K562 (cell line): Measurements from ENCODE around the gene NIPAL3. TPM values are rescaled to one million over a fixed set of nuclear protein-coding genes. Genes with fewer than 3 reads are reported as not detected.
A peak's percentile ranks its signal among the peaks of the same experiment; 100 is the strongest.

Experiments used
- ATAC-seq: fragments of 200-7000 bp; cut with Tn5 transposase; 3 replicates; pipeline ENCODE4 v1.9.1; 2020; ENCODE audit warnings: moderate library complexity
- BruUV-seq: library from RNA; stranded (reverse); fragments of 400-500 nt; replicated peaks from 2 replicates; lab custom pipeline; 2021; lab: Mats Ljungman, UMichigan
- CTCF ChIA-PET: fragments of 300-600 bp; formaldehyde crosslinking; extraction: SDS; loops from one replicate; lab custom pipeline; 2021; ENCODE audit warnings: low intra/inter-chr PET ratio; lab: Yijun Ruan, JAX
- POLR2A ChIA-PET: fragments of 300-600, 350-650 bp; sonication (Branson Sonifier 250); formaldehyde crosslinking; extraction: SDS; loops from one replicate; lab custom pipeline; 2021; ENCODE audit warnings: antibody characterized with exemption, inconsistent platforms; lab: Yijun Ruan, JAX
- DNase-seq, 4 experiments: peaks; one replicate each; pipeline versions ENCODE4 v3.0.0 to v3.0.0-alpha.2; 2011 to 2018; ENCODE audit warnings: low spot score in 3 of 4, mixed read lengths in 3 of 4; ENCODE audit errors: extremely low read depth in 1 of 4
- FAIRE-seq: peaks from 2 replicates; lab custom pipeline; 2011; peaks lifted over from hg19 to GRCh38; lab: Jason Lieb, UNC
- H2AFZ ChIP-seq: 2 replicates; pipeline ENCODE4 v1.6.0; 2011; ENCODE audit warnings: low read depth, low read length, control low read depth, inconsistent platforms
- H3K27ac ChIP-seq: fragments of 200-600 bp; 3 replicates; pipeline ENCODE4 v1.8.0; 2011; ENCODE audit warnings: low read depth, mild to moderate bottlenecking, control low read depth, inconsistent platforms, low read length, moderate library complexity, mixed read lengths; ENCODE audit errors: extremely low read depth
- H3K27me3 ChIP-seq, 2 experiments: fragments of 300-600 bp in 1 of 2; 2 replicates in 1 of 2; 3 replicates in 1 of 2; pipeline versions ENCODE4 v1.6.0 to v1.8.0; 2011; ENCODE audit warnings: inconsistent platforms in 2 of 2, low read length in 2 of 2, mild to moderate bottlenecking in 1 of 2, mixed read lengths in 1 of 2, moderate library complexity in 1 of 2; ENCODE audit not compliant: control insufficient read depth in 2 of 2, insufficient read depth in 2 of 2
- H3K36me3 ChIP-seq: fragments of 300-600 bp; 3 replicates; pipeline ENCODE4 v1.8.0; 2011; ENCODE audit warnings: mild to moderate bottlenecking, low read length, inconsistent platforms; ENCODE audit not compliant: control insufficient read depth, insufficient read depth
- H3K4me1 ChIP-seq, 2 experiments: fragments of 200-600 bp in 1 of 2; replicated peaks in 1 of 2; 2 replicates in 1 of 2; 3 replicates in 1 of 2; pipeline versions ENCODE4 v1.5.1 to v1.8.0; 2011; ENCODE audit warnings: inconsistent platforms in 2 of 2, low read length in 2 of 2, mild to moderate bottlenecking in 1 of 2, mixed read lengths in 1 of 2, moderate library complexity in 1 of 2; ENCODE audit not compliant: control insufficient read depth in 2 of 2, insufficient read depth in 2 of 2
- H3K4me2 ChIP-seq: 2 replicates; pipeline ENCODE4 v1.6.1; 2011; ENCODE audit warnings: low read length, control low read depth, inconsistent platforms, mixed read lengths; ENCODE audit not compliant: insufficient read depth
- H3K4me3 ChIP-seq: fragments of 200-600 bp; sonication (generic), shearing (Covaris generic); 2 replicates; pipeline ENCODE4 v1.5.1; 2016; ENCODE audit warnings: control low read depth, inconsistent platforms
- H3K79me2 ChIP-seq: fragments of 200-600 bp; 3 replicates; pipeline ENCODE4 v1.8.0; 2011; ENCODE audit warnings: low read length, inconsistent platforms; ENCODE audit not compliant: control insufficient read depth, insufficient read depth
- H3K9ac ChIP-seq, 2 experiments: 2 replicates each; pipeline versions ENCODE4 v1.6.0 to v1.6.1; 2011; ENCODE audit warnings: low read depth in 2 of 2, low read length in 2 of 2, control low read depth in 1 of 2, inconsistent platforms in 1 of 2, mild to moderate bottlenecking in 1 of 2, mixed read lengths in 1 of 2; ENCODE audit not compliant: insufficient read depth in 1 of 2
- H3K9me1 ChIP-seq: one replicate; pipeline ENCODE4 v1.6.0; 2011; ENCODE audit warnings: inconsistent platforms, mild to moderate bottlenecking, low read length, moderate library complexity; ENCODE audit not compliant: control insufficient read depth, insufficient read depth
- H3K9me3 ChIP-seq: replicated peaks from 2 replicates; pipeline ENCODE4 v1.5.1; 2011; ENCODE audit warnings: low read depth, low read length, inconsistent platforms; ENCODE audit not compliant: control insufficient read depth, insufficient read depth
- H4K20me1 ChIP-seq: replicated peaks from 2 replicates; pipeline ENCODE4 v1.6.1; 2011; ENCODE audit warnings: low read length, inconsistent platforms, mixed read lengths; ENCODE audit not compliant: control insufficient read depth, insufficient read depth
- ADNP ChIP-seq: fragments of 200-800 bp; sonication (Bioruptor generic); IDR thresholded peaks from 2 replicates; pipeline ENCODE4 v1.6.1; 2016; ENCODE audit warnings: missing genetic modification characterization, missing compliant biosample characterization
- BRF1 ChIP-seq: IDR thresholded peaks from 3 replicates; pipeline ENCODE4 v1.6.1; 2011; ENCODE audit warnings: borderline replicate concordance, mild to moderate bottlenecking; ENCODE audit not compliant: insufficient read length; ENCODE audit errors: extremely low read depth
- EGR1 ChIP-seq: fragments of 450-650 bp; conservative IDR thresholded peaks from 2 replicates; pipeline ENCODE4 v1.6.1; 2017; ENCODE audit warnings: mild to moderate bottlenecking
- LARP7 ChIP-seq: fragments of 450-650 bp; IDR thresholded peaks from 2 replicates; pipeline ENCODE4 v1.6.1; 2016
- MTA1 ChIP-seq: fragments of 450-650 bp; IDR thresholded peaks from 2 replicates; pipeline ENCODE4 v1.6.1; 2017; ENCODE audit warnings: borderline replicate concordance
- NFE2 ChIP-seq: IDR thresholded peaks from 2 replicates; pipeline ENCODE4 v1.6.1; 2014; ENCODE audit warnings: antibody characterized with exemption, low read depth
- NR1H2 ChIP-seq: sonication (generic); formaldehyde crosslinking; IDR thresholded peaks from 2 replicates; pipeline ENCODE4 v1.4.0; 2020; ENCODE audit warnings: mild to moderate bottlenecking, missing genetic modification reagents
- NR4A1 ChIP-seq, 2 experiments: fragments of 250-450 bp in 1 of 2; fragments of 450-650 bp in 1 of 2; sonication (Bioruptor Pico) in 1 of 2; IDR thresholded peaks; 2 replicates each; pipeline versions ENCODE4 v1.4.0 to v1.6.1; 2016 to 2020; ENCODE audit warnings: mild to moderate bottlenecking in 2 of 2, missing compliant biosample characterization in 1 of 2, missing genetic modification characterization in 1 of 2, moderate library complexity in 1 of 2
- PHF21A ChIP-seq: fragments of 450-650 bp; IDR thresholded peaks from 2 replicates; pipeline ENCODE4 v1.6.1; 2017; ENCODE audit warnings: low read depth, borderline replicate concordance
- SMC3 ChIP-seq: conservative IDR thresholded peaks from 2 replicates; pipeline ENCODE4 v1.6.1; 2011; ENCODE audit warnings: low read depth, low read length, improper control_type of control experiment; ENCODE audit not compliant: insufficient read depth
- TRIM24 ChIP-seq, 2 experiments: fragments of 450-650 bp; IDR thresholded peaks; 2 replicates each; pipeline ENCODE4 v1.6.1; 2016
- WHSC1 ChIP-seq: IDR thresholded peaks from one replicate; pipeline ENCODE4 v1.6.1; 2012; ENCODE audit warnings: low read length, control low read depth, inconsistent platforms
- ZKSCAN1 ChIP-seq: fragments of 150-350 bp; IDR thresholded peaks from 2 replicates; pipeline ENCODE4 v1.6.1; 2016; ENCODE audit warnings: low read depth, low read length
- ZNF668 ChIP-seq: fragments of 250-450 bp; sonication (Bioruptor Pico); IDR thresholded peaks from 2 replicates; pipeline ENCODE4 v1.8.0; 2022; ENCODE audit warnings: mild to moderate bottlenecking, inconsistent platforms
- WGBS: fragments of 100-300 bp; shearing (Covaris generic); methylation state at CpG from one replicate; pipeline ENCODE4 v1.1.6; 2016; ENCODE audit warnings: low coverage, mixed read lengths; ENCODE audit not compliant: insufficient coverage; ENCODE audit errors: missing lambda C conversion rate; 5-methylcytosine and 5-hydroxymethylcytosine counted together
- in situ Hi-C: fragments of 300-500 bp; cut with MboI; formaldehyde crosslinking; loops from 4 replicates; pipeline ENCODE4 v1.15.0; 2018; ENCODE audit warnings: inconsistent platforms, mixed read lengths
- intact Hi-C: fragments of 100-400 bp; cut with micrococcal nuclease; formaldehyde crosslinking; loops from 2 replicates; pipeline ENCODE4 v1.14.2; 2022
- polyA plus RNA-seq, 8 experiments: library from polyadenylated mRNA; depleted of rRNA in 4 of 8; stranded (reverse) in 5 of 8; unstranded in 3 of 8; fragments of >200 nt; fragmentation: Nextera tagmentation in 2 of 8; fragmentation: Illumina TruSeq in 1 of 8; extraction: Ambion mirVana in 2 of 8; extraction: Trizol in 1 of 8; gene quantifications; 2 replicates each; pipeline versions ENCODE4 v1.2.1 to v1.2.3, GENCODE V29; 2011 to 2014; ENCODE audit warnings: inconsistent platforms in 1 of 8, missing spikeins in 1 of 8
- total RNA-seq, 7 experiments: library from RNA; depleted of rRNA in 6 of 7; stranded (reverse); fragments of >200 nt in 6 of 7; fragmentation: Illumina TruSeq in 2 of 7; extraction: Trizol in 2 of 7; gene quantifications; 2 replicates each; pipeline versions ENCODE4 v1.2.1 to v1.2.3, GENCODE V29; 2011 to 2021; ENCODE audit warnings: low replicate concordance in 1 of 7
- TF ChIP-seq, protein P1 (sequence below): fragments of 250-450 bp; sonication (Bioruptor Pico); IDR thresholded peaks from 2 replicates; pipeline ENCODE4 v1.5.0; 2021

The NIPAL3 gene
- total and polyA plus RNA-seq, 9 of the 15 experiments (the other 6 are each of a cell fraction or from before 2014, with no cell fraction given): 10.5 to 26.3 (median 16.0) TPM

DNA sequence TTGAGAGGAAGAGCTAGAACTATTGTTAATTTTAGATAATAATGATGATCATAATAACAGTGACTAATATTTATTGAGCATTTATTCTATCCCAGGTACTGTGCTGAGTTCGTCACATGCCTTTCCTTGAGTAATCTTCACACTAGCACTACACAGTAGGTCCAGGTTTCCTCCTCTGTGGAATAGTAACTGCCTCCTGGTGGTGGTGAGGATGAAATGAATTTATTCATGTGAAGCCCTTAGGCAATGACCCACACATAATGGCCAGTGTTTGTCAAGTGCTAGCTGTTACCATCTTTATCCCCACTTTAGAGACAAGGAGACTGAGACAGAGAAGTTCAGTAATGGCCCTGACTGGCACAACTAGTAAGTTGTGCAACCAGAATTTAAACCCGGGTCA, 5.9 kb downstream of the NIPAL3 start (continued):
- TF ChIP-seq BRF1 (no peak), ZKSCAN1 (peak; percentile 97), ADNP (no peak), MTA1 (no peak)
- TF ChIP-seq, protein P1, sequence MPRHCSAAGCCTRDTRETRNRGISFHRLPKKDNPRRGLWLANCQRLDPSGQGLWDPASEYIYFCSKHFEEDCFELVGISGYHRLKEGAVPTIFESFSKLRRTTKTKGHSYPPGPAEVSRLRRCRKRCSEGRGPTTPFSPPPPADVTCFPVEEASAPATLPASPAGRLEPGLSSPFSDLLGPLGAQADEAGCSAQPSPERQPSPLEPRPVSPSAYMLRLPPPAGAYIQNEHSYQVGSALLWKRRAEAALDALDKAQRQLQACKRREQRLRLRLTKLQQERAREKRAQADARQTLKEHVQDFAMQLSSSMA (CRISPR knock-in tag): no peak
- TF ChIP-seq, all 486 proteins: peak for 4

DNA sequence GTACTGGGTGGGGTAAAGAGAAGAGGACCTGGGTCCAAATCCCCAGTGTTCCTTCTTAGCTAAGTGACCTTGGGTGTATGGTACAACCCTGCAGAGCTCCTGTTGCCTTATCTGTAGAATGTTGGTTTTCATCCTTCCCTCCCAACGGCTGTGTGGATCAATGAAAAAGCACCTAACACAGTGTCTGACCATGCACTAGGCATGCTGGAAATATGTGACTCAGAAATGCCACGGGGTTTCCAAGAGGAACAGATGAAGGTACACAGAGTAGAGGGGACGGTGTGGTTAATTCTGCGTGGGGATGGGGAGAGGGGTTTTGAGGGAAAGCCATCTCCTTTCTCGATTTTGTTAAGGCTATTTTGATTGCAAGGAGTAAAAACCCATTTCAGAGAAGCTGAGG, 8.6 kb downstream of the NIPAL3 start:
- ChIA-PET POLR2A (interaction anchor here (2.6 to 2.8 kb wide), 2 partner anchors 9 to 14 kb away, joined by 14 to 21 read pairs; partner anchors contain the start of gene NIPAL3), CTCF (no interaction called here)
- TF ChIP-seq NR1H2 (CRISPR knock-in tag): no peak
- TF ChIP-seq LARP7: no peak
- no peak for TF ChIP-seq EGR1
- no peak for TF ChIP-seq NFE2
- no peak for TF ChIP-seq PHF21A
- no peak for TF ChIP-seq TRIM24 (IDR thresholded peaks at IDR 0.05)
- TF ChIP-seq SMC3: no peak
- no peak for TF ChIP-seq ZNF668 (CRISPR knock-in tag)
- no peak for TF ChIP-seq NR4A1 (CRISPR knock-in tag; IDR thresholded peaks at IDR 0.05)
- no peak for TF ChIP-seq NR4A1 (tag; IDR thresholded peaks at IDR 0.05)
- TF ChIP-seq WHSC1: no peak
- H3K27ac ChIP-seq: no peak overlapping the region
- WGBS: 60% methylated on average over 5 of the region's 5 CpGs
- no peak for FAIRE-seq
- BruUV-seq: no TSS peak
- H3K4me1 ChIP-seq: peaks cover 8 to 10% of the 10 kb centered on the region in 2 experiments; a peak in 4 of 5 replicates
- H3K9ac ChIP-seq: no peak overlapping the region
- H3K36me3 ChIP-seq: peaks cover 44% of the 10 kb centered on the region
- H3K9me1 ChIP-seq: no peaks in the 10 kb centered on the region
- in situ Hi-C loops: no loop called here
- H3K27me3 ChIP-seq: no peaks in the 10 kb centered on the region
- H3K4me3 ChIP-seq: no peak overlapping the region
- intact Hi-C loops: no loop called here
- H2AFZ ChIP-seq: no peak overlapping the region
- no peak for DNase-seq
- no peak for ATAC-seq
- H3K4me2 ChIP-seq: no peak overlapping the region
- no peaks in the 10 kb centered on the region for H3K9me3 ChIP-seq
- no peaks in the 10 kb centered on the region for H3K79me2 ChIP-seq
- peaks cover 8% of the 10 kb centered on the region; the same call in 1 of the 2 replicates for H4K20me1 ChIP-seq
